ENCODE results near the gene CLEC1A.
A peak's percentile ranks its signal among the peaks of the same experiment; 100 is the strongest.
"Not testable (repeated sequence)": the region's sequence is repeated elsewhere in the genome, so short reads cannot be mapped to it uniquely, and the experiment has no call there.

Gene CLEC1A

DNA sequence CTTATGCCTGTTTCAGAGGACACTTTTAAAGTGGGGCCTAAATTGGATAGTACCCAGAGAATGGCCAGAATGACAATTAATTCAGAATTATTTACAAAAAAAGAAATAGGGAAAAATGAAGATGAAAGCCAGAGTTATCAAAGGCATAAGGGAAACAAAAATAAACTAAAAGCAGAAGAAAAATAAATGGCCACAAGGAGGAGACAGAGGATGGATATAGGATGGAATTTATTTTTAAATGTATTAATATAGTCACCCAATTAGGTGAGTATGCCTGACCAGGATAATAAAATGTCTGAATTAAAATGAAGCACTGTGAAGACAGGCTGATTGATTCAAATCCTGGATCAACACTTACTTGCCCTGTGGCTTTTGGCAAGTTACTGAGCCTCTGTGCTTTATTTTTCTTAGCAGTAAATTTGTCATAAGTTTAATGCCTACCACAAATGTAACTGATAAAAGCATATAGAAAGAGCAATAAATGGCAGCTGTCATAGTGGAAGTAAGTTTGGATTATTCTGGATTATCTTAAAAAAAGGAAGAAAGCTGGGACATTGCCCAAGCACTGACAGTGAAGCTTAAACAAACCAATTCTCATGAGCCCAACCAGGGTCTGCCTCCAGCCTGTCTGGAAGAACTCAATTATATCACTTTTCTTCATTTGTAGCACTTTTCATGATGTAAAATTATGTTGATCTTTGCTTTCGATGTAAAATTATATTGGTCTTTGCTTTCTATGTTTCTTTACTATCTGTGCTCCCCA, 64.8 kb downstream of the CLEC1A start:
- peak; percentile 47 for DNase-seq

DNA sequence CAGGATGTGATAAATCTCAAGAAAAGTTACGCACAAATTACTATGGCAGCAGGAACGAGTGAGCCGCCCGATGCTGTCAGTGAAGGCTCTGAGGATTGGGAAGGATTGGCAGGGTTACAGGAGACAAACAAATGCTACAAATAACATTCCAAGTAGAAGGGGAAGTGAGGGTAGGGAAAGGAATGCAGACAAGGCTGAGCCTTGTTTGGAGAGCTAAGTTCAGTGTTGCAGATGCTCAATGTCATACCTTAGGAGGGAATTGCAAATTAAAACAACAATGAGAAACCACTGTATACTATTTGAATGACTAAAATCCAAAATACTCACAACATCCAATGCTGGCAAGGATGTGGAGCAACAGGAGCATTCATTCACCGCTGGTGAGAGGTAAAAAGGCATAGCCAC, 67.0 kb downstream of the CLEC1A start:
- DNase-seq = no peak

- no peak for DNase-seq
Observed at GRCh38 chr12:10031321-10031720, 67.5 kb downstream of the CLEC1A start.

GRCh38 chr12:10030446-10030845, 68.3 kb downstream of the CLEC1A start, which contains the start of gene CLEC9A:
TSS of gene CLEC9A (plus strand) at chr12:10030682. CDS start at chr12:10052688, 22,006 bp downstream.
- no peak for DNase-seq

GRCh38 chr12:10027721-10028120, 71.1 kb downstream of the CLEC1A start:
- no peak for DNase-seq

DNA sequence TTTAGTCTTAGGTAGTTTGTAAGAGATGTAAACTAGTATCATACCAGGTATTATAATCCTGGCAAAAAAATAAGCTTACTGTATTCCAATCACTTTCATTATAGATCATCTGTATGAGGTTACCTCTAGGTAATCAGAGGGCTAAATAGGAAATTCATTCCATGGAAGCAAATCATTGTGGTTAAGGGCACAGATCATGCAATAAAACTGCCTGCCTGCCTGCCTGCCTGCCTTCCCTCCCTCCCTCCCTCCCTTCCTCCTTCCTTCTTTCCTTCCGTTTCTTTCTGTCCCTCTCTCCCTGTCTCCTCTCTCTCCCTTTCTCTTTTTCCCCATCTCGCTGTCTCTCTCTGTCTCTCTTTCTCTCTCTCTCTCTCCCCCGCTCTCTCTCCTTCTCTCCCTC, 71.5 kb downstream of the CLEC1A start:
- DNase-seq = no peak

DNA sequence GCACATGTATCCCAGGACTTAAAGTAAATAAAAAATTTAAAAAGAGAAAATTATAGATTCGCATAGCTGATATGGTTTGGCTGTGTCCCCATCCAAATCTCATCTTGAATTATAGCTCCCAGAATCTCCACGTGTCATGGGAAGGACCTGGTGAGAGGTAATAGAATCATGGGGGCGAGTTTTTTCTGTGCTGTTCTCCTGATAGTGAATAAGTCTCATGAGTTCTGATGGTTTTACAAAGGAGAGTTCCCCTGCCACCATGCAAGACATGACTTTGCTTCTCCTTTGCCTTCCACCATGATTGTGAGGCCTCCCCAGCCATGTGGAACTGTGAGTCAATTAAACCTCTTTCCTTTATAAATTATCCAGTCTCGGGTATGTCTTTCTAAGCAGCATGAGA, 72.1 kb downstream of the CLEC1A start:
- DNase-seq = not testable (repeated sequence)

DNA sequence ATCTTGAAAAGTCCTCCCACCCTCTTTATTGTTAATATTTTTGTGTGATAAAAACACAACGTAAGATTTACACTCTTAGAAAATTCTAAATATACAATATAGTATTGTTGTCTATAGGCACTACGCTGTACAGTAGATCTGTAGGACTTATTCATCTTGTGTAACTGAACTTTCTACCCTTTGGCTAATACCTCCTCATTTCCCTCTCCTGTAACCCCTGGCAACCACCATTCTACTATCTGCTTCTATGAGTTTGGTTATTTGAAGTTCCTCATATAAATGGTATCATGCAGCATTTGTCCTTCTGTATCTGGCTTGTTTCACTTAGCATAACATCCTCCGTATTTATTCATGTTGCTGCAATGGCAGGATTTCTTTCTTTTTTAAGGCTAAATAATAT, 73.5 kb downstream of the CLEC1A start:
- DNase-seq = no peak

DNA sequence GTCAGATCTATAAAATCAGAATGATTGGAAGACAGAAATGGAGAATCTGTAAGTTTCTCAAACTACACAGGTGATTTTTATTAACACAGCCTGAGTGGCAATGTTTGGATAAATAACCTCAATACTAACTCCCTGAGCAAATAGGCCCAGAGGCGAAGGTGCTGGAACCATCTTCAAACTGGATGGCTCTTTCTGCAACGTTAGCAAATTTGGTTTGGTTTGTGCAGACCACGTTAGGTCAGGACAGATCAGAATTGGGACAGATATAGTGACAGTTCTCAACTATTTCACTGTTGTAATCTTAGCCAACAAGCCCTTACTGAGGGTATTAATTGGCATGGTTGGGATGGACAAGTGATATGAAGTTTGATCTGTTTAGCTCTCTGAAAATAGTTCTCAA, 77.4 kb downstream of the CLEC1A start:
- DNase-seq = no peak

Data from KG1 (cell line).